SK-N-MC (cell line): ENCODE measurements around the gene COTL1.

ENCODE experiments used
- EZH2 ChIP-seq: fragments of 200-600 bp; sonication (generic); IDR thresholded peaks from one replicate; pipeline ENCODE4 v1.6.1; 2017; ENCODE audit warnings: antibody characterized with exemption
- FOXP2 ChIP-seq: optimal IDR thresholded peaks from 2 replicates; pipeline ENCODE3; 2011; ENCODE audit warnings: mild to moderate bottlenecking, moderate library complexity; ENCODE audit not compliant: insufficient read depth; ENCODE audit errors: extremely low read length, control extremely low read depth
- POLR2AphosphoS5 ChIP-seq: IDR thresholded peaks from 2 replicates; pipeline ENCODE4 v1.6.1; 2012; ENCODE audit warnings: mild to moderate bottlenecking, low read depth, low read length, borderline replicate concordance

DNA sequence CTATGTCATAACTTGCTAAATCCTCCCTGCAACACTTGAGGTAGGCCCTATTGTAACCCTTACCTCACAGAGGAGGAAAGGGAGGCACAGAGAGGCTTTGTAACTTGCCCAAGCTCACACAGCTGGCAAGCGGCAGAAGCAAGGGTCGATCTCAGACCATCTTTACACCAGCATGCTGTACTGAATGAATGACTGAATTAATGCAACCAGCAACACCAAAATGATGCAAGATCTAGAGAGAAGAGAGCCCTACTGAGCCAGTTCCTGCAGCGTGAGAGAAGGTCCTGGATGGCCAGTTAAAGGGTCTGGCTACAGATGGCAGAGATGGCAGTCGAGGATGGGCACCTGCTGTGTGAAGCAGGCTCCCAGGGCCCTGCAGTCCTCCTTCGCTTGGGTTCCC lies 22.3 kb upstream of the COTL1 start:
- TF ChIP-seq EZH2, result no peak
- TF ChIP-seq FOXP2, result no peak
- no peak for TF ChIP-seq POLR2AphosphoS5
